ENCODE results near the gene ADH7. TPM values are rescaled to one million over a fixed set of nuclear protein-coding genes. Genes with fewer than 3 reads are reported as not detected.

ADH7 gene
- total and polyA plus RNA-seq, 2 of the 4 experiments (the other 2 are of a cell fraction) = not detected

DNA sequence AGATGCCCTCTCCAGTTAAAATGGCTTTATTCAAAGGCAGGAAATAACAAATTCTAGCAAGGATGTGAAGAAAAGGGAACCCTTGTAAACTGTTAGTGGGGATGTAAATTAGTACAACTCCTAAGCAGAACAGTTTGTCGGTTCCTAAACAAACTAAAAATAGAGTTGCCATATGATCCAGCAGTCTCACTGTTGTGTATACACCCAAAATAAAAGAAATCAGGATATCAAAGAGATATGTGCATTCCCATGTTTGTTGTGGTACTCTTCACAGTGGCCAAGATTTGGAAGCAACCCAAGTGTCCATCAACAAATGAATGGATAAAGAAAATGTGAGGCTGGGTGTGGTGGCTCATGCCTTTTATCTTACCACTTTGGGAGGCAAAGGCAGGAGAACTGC lies 36.1 kb downstream of the ADH7 start:
- DNase-seq = no peak
- BruUV-seq (replicated peaks) = no TSS peak
- no peak overlapping the region; a peak in 1 of 4 replicates for H4K8ac ChIP-seq (ENCODE audit: low read depth in 2 of 2, low read length in 2 of 2)
- in situ Hi-C loops (cut with MboI; ENCODE audit: low sequenced_read_pairs) (no loop called here), dilution Hi-C loops (cut with HindIII; ENCODE audit: low sequenced_read_pairs, unreplicated experiment) (no loop called here), intact Hi-C loops (cut with micrococcal nuclease) (no loop called here)
- no peak overlapping the region for H3K14ac ChIP-seq (replicated peaks; ENCODE audit: low read depth, low read length)
- H3K79me1 ChIP-seq (ENCODE audit: low read depth in 1 of 2, low read length in 2 of 2) = no peaks in the 10 kb centered on the region
- H2AFZ ChIP-seq (replicated peaks; ENCODE audit: low read length, poor library complexity) = no peak overlapping the region
- peak overlapping the region; percentile 44; the same call in 1 of the 2 replicates for H2AK5ac ChIP-seq (ENCODE audit: low read depth, low read length)
- 0 out of 2 replicates have a peak overlapping the region, but pooled peaks have one; percentile 51 for H2BK120ac ChIP-seq (ENCODE audit: low read depth, low read length)
- H2BK15ac ChIP-seq (ENCODE audit: low read depth, low read length) = peak overlapping the region; percentile 36; the same call in 1 of the 3 replicates
- ChIA-PET POLR2A (ENCODE audit: unreplicated experiment) (no interaction called here), CTCF (no interaction called here)
- no peak overlapping the region for H3K23ac ChIP-seq (ENCODE audit: low read depth, low read length)
- peak overlapping the region; percentile 72; the same call in 1 of the 2 replicates for H2BK20ac ChIP-seq (ENCODE audit: low read depth, low read length)
- no peak overlapping the region for H2BK5ac ChIP-seq (ENCODE audit: low read depth, low read length, poor library complexity, severe bottlenecking)
- TF ChIP-seq MAFK (IDR thresholded peaks at IDR 0.05; ENCODE audit: low read depth, low read length) (no peak), CHD1 (IDR thresholded peaks at IDR 0.05; ENCODE audit: low read depth, low read length) (no peak), MXI1 (IDR thresholded peaks at IDR 0.05; ENCODE audit: borderline replicate concordance, low read depth, low read length) (no peak), CEBPB (IDR thresholded peaks at IDR 0.05; ENCODE audit: low read depth, low read length) (no peak), BHLHE40 (IDR thresholded peaks at IDR 0.05; ENCODE audit: low read depth, low read length) (no peak)
- TF ChIP-seq, protein P1, sequence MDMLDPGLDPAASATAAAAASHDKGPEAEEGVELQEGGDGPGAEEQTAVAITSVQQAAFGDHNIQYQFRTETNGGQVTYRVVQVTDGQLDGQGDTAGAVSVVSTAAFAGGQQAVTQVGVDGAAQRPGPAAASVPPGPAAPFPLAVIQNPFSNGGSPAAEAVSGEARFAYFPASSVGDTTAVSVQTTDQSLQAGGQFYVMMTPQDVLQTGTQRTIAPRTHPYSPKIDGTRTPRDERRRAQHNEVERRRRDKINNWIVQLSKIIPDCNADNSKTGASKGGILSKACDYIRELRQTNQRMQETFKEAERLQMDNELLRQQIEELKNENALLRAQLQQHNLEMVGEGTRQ (IDR thresholded peaks at IDR 0.05; ENCODE audit: low read depth, low read length) = no peak
- H3K9me3 ChIP-seq (ENCODE audit: control insufficient read depth, insufficient read depth, low read length) = 0 out of 2 replicates have a peak, but pooled peaks cover 2% of the 10 kb centered on the region
- H3K4me1 ChIP-seq (ENCODE audit: control insufficient read depth, insufficient read depth, low read length) = peaks cover 13% of the 10 kb centered on the region
- peaks cover 8% of the 10 kb centered on the region for H3K9me1 ChIP-seq (ENCODE audit: insufficient read depth, low read length)
- H3K56ac ChIP-seq (ENCODE audit: extremely low read depth, insufficient read depth, low read length) = no peak overlapping the region
- H3K27me3 ChIP-seq (ENCODE audit: control insufficient read depth, insufficient read depth, low read length) = no peaks in the 10 kb centered on the region
- WGBS, 2 experiments (ENCODE audit: extremely low coverage in 2 of 2, insufficient read length in 1 of 2) = no CpG with 5 or more reads among the region's 1 CpG
- no peak overlapping the region; the same call in 1 of the 2 replicates for H4K91ac ChIP-seq (ENCODE audit: insufficient read depth, low read depth, low read length)
- H3K36me3 ChIP-seq (ENCODE audit: control insufficient read depth, insufficient read depth, low read length) = no peaks in the 10 kb centered on the region
- no peak overlapping the region for H2AK9ac ChIP-seq (replicated peaks; ENCODE audit: low read depth, low read length, poor library complexity)
- no peak overlapping the region for H3K27ac ChIP-seq (ENCODE audit: insufficient read depth, low read length)
- H3K4me3 ChIP-seq (ENCODE audit: insufficient read depth, low read depth, low read length) = no peak overlapping the region
- peak overlapping the region; percentile 58 for H4K5ac ChIP-seq (ENCODE audit: low read depth, low read length)
- no peaks in the 10 kb centered on the region for H4K20me1 ChIP-seq (ENCODE audit: insufficient read depth, low read length)
- no peak overlapping the region for H3K9ac ChIP-seq (ENCODE audit: low read depth, low read length)
- no peak overlapping the region for H3K4me2 ChIP-seq (ENCODE audit: low read depth, low read length)
- H3K4ac ChIP-seq (ENCODE audit: low read depth, low read length) = peak overlapping the region; percentile 44; the same call in 1 of the 2 replicates
- H3K18ac ChIP-seq (ENCODE audit: low read depth, low read length) = peak overlapping the region; percentile 61
- no peak for ATAC-seq (ENCODE audit: low read depth)
